Neuronal stem cell (in vitro differentiated cells): Measurements from ENCODE around the gene ERI2.

Experiments used
- DNase-seq: peaks from one replicate; pipeline ENCODE4 v3.0.0-alpha.2; 2013; ENCODE audit warnings: low spot score
- H2AFZ ChIP-seq: one replicate; pipeline ENCODE4 v1.6.1; 2013; ENCODE audit warnings: mild to moderate bottlenecking, low read length, inconsistent platforms
- H2AK5ac ChIP-seq: 2 replicates; pipeline ENCODE4 v1.6.1; 2013; ENCODE audit warnings: low read depth, mild to moderate bottlenecking, inconsistent platforms, low read length, moderate library complexity, mixed read lengths
- H2BK120ac ChIP-seq: 2 replicates; pipeline ENCODE4 v1.6.1; 2013; ENCODE audit warnings: low read depth, mild to moderate bottlenecking, inconsistent platforms, low read length, moderate library complexity, mixed read lengths
- H2BK12ac ChIP-seq: one replicate; pipeline ENCODE4 v1.6.1; 2013; ENCODE audit warnings: low read length, inconsistent platforms
- H2BK15ac ChIP-seq: 2 replicates; pipeline ENCODE4 v1.6.1; 2013; ENCODE audit warnings: mild to moderate bottlenecking, low read length, inconsistent platforms, mixed read lengths
- H2BK5ac ChIP-seq: one replicate; pipeline ENCODE4 v1.6.1; 2013; ENCODE audit warnings: inconsistent platforms, mild to moderate bottlenecking, low read length, moderate library complexity
- H3K14ac ChIP-seq: one replicate; pipeline ENCODE4 v1.6.1; 2013; ENCODE audit warnings: low read length, inconsistent platforms
- H3K18ac ChIP-seq: 2 replicates; pipeline ENCODE4 v1.6.1; 2013; ENCODE audit warnings: low read length, inconsistent platforms
- H3K23ac ChIP-seq: 2 replicates; pipeline ENCODE4 v1.6.1; 2013; ENCODE audit warnings: low read depth, mild to moderate bottlenecking, mixed read lengths, low read length, inconsistent platforms; ENCODE audit not compliant: poor library complexity
- H3K27ac ChIP-seq: replicated peaks from 3 replicates; pipeline ENCODE4 v1.5.1; 2013; ENCODE audit warnings: low read length, inconsistent platforms
- H3K27me3 ChIP-seq, 3 experiments: 2 replicates each; pipeline ENCODE4 v1.6.1; 2013; ENCODE audit warnings: low read length in 3 of 3, mild to moderate bottlenecking in 2 of 3, inconsistent platforms in 1 of 3, low read depth in 1 of 3, mixed read lengths in 1 of 3, moderate library complexity in 1 of 3; ENCODE audit not compliant: control insufficient read depth in 3 of 3, insufficient read depth in 3 of 3
- H3K36me3 ChIP-seq, 2 donors: replicated peaks in 1 of 2; 2 replicates each; pipeline ENCODE4 v1.6.1; 2013; ENCODE audit warnings: low read length in 2 of 2; ENCODE audit not compliant: control insufficient read depth in 2 of 2, insufficient read depth in 2 of 2
- H3K4ac ChIP-seq: 2 replicates; pipeline ENCODE4 v1.6.1; 2013; ENCODE audit warnings: inconsistent platforms, mild to moderate bottlenecking, low read length, moderate library complexity
- H3K4me1 ChIP-seq, 2 donors: 1 replicate in 1 of 2; 2 replicates in 1 of 2; pipeline ENCODE4 v1.6.1; 2013; ENCODE audit warnings: low read length in 2 of 2, low read depth in 1 of 2; ENCODE audit not compliant: control insufficient read depth in 2 of 2, insufficient read depth in 1 of 2
- H3K4me2 ChIP-seq: one replicate; pipeline ENCODE4 v1.6.1; 2013; ENCODE audit warnings: mild to moderate bottlenecking, low read length, inconsistent platforms; ENCODE audit not compliant: insufficient read depth, poor library complexity, severe bottlenecking
- H3K4me3 ChIP-seq, 2 donors: 2 replicates each; pipeline ENCODE4 v1.5.1; 2013; ENCODE audit warnings: low read length in 2 of 2, mild to moderate bottlenecking in 2 of 2, inconsistent platforms in 1 of 2, moderate library complexity in 1 of 2
- H3K79me1 ChIP-seq: one replicate; pipeline ENCODE4 v1.6.1; 2013; ENCODE audit warnings: low read depth, mild to moderate bottlenecking, inconsistent platforms, low read length, moderate library complexity
- H3K9ac ChIP-seq: one replicate; pipeline ENCODE4 v1.6.1; 2013; ENCODE audit warnings: mild to moderate bottlenecking, low read depth, low read length, inconsistent platforms; ENCODE audit not compliant: poor library complexity
- H3K9me3 ChIP-seq, 2 donors: replicated peaks in 1 of 2; 2 replicates each; pipeline versions ENCODE3 to v1.6.1; 2013; ENCODE audit warnings: low read length in 2 of 2, mild to moderate bottlenecking in 2 of 2, inconsistent platforms in 1 of 2, low read depth in 1 of 2, mixed read lengths in 1 of 2, moderate library complexity in 1 of 2; ENCODE audit not compliant: control insufficient read depth in 2 of 2, insufficient read depth in 1 of 2
- H4K8ac ChIP-seq: one replicate; pipeline ENCODE4 v1.6.1; 2013; ENCODE audit warnings: low read depth, mild to moderate bottlenecking, inconsistent platforms, low read length, moderate library complexity
- H4K91ac ChIP-seq: one replicate; pipeline ENCODE4 v1.6.1; 2013; ENCODE audit warnings: low read length, low read depth, mild to moderate bottlenecking, inconsistent platforms; ENCODE audit not compliant: poor library complexity
- WGBS, 2 donors: extraction: QIAGEN DNeasy Blood & Tissue Kit; methylation state at CpG; one replicate each; pipeline ENCODE4 v1.1.7; 2013; ENCODE audit warnings: missing lambda C conversion rate in 2 of 2, mixed read lengths in 1 of 2; ENCODE audit not compliant: insufficient read length in 2 of 2, insufficient replicate concordance in 1 of 2; ENCODE audit errors: extremely low coverage in 2 of 2; 5-methylcytosine and 5-hydroxymethylcytosine counted together

Gene ERI2

GRCh38 chr16:20821682-20822081 is 15.4 kb upstream of the ERI2 start:
- no peak overlapping the region for H3K4me2 ChIP-seq
- no peak overlapping the region for H2BK120ac ChIP-seq
- no peak overlapping the region for H2BK5ac ChIP-seq
- no peak overlapping the region for H3K4ac ChIP-seq
- H3K79me1 ChIP-seq = no peaks in the 10 kb centered on the region
- H3K9ac ChIP-seq = no peak overlapping the region
- H2AFZ ChIP-seq = no peak overlapping the region
- H3K23ac ChIP-seq = no peak overlapping the region
- H3K9me3 ChIP-seq = peaks cover 0 to 1% of the 10 kb centered on the region in 2 donors
- H4K91ac ChIP-seq = no peak overlapping the region
- peaks cover 4 to 90% of the 10 kb centered on the region in 2 donors for H3K36me3 ChIP-seq
- no peaks in the 10 kb centered on the region for H3K4me1 ChIP-seq
- no peak overlapping the region for H2AK5ac ChIP-seq
- no peak overlapping the region for H2BK12ac ChIP-seq
- DNase-seq = no peak
- H3K4me3 ChIP-seq = no peak overlapping the region
- H4K8ac ChIP-seq = no peak overlapping the region
- no CpG with 5 or more reads among the region's 4 CpGs for WGBS, 2 donors
- no peak overlapping the region for H3K14ac ChIP-seq
- no peaks in the 10 kb centered on the region for H3K27me3 ChIP-seq
- no peak overlapping the region for H3K27ac ChIP-seq
- no peak overlapping the region for H2BK15ac ChIP-seq
- no peak overlapping the region for H3K18ac ChIP-seq

DNA sequence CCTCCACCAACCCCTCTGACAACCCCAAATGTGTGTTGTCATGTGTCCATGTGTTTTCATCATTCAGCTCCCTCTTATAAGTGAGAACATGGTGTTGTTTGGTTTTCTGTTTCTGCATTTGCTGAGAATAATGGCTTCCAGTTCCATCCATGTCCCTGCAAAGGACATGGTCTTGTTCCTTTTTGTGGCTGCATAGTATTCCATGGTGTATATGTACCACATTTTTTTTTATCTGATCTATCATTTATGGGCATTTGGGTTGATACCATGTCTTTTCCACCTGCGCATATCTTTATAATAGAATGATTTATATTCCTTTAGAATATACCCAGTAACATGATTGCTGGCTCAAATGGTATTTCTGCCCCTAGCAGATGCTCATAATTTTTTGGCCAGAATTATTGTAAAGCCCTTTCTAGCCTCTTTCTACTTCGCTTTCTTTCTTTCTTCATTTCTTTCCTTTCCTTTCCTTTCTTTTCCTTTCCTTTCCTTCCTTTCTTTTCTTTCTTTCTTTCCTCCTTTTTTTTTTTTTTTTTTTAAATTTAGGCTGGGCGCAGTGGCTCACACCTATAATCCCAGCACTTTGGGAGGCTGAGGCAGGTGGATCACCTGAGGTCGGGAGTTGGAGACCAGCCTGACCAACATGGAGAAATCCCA is 12.8 kb upstream of the ERI2 start:
- no peak overlapping the region for H3K14ac ChIP-seq
- no peaks in the 10 kb centered on the region for H3K79me1 ChIP-seq
- H3K9ac ChIP-seq = no peak overlapping the region
- H3K23ac ChIP-seq = no peak overlapping the region
- H2BK120ac ChIP-seq = no peak overlapping the region
- H3K27ac ChIP-seq = no peak overlapping the region
- H3K4me1 ChIP-seq = no peaks in the 10 kb centered on the region
- no peak overlapping the region for H3K4ac ChIP-seq
- no peak overlapping the region for H2BK5ac ChIP-seq
- no peak overlapping the region for H2AFZ ChIP-seq
- no peak overlapping the region for H3K18ac ChIP-seq
- H3K36me3 ChIP-seq = peaks cover 2 to 94% of the 10 kb centered on the region in 2 donors
- peaks cover 0 to 1% of the 10 kb centered on the region in 2 donors for H3K9me3 ChIP-seq
- H2AK5ac ChIP-seq = no peak overlapping the region
- no CpG with 5 or more reads among the region's 4 CpGs for WGBS, 2 donors
- no peak overlapping the region for H3K4me2 ChIP-seq
- no peaks in the 10 kb centered on the region for H3K27me3 ChIP-seq
- no peak overlapping the region for H4K8ac ChIP-seq
- no peak overlapping the region for H4K91ac ChIP-seq
- no peak overlapping the region for H3K4me3 ChIP-seq
- H2BK12ac ChIP-seq = no peak overlapping the region
- H2BK15ac ChIP-seq = no peak overlapping the region
- no peak for DNase-seq

- no peak overlapping the region for H3K14ac ChIP-seq
- no peak overlapping the region for H3K4me3 ChIP-seq
- no peak overlapping the region for H3K18ac ChIP-seq
- H3K4me1 ChIP-seq = no peaks in the 10 kb centered on the region
- no peak overlapping the region for H3K4ac ChIP-seq
- peaks cover 2 to 75% of the 10 kb centered on the region in 2 donors for H3K36me3 ChIP-seq
- WGBS, 2 donors = no CpG with 5 or more reads among the region's 4 CpGs
- no peak overlapping the region for H2AFZ ChIP-seq
- H3K79me1 ChIP-seq = no peaks in the 10 kb centered on the region
- H2BK120ac ChIP-seq = no peak overlapping the region
- H2BK12ac ChIP-seq = no peak overlapping the region
- no peak overlapping the region for H3K27ac ChIP-seq
- H2BK15ac ChIP-seq = no peak overlapping the region
- H2BK5ac ChIP-seq = no peak overlapping the region
- no peak for DNase-seq
- no peak overlapping the region for H3K9ac ChIP-seq
- H3K27me3 ChIP-seq = no peaks in the 10 kb centered on the region
- H3K4me2 ChIP-seq = no peak overlapping the region
- H3K23ac ChIP-seq = no peak overlapping the region
- H3K9me3 ChIP-seq = peaks cover 0 to 1% of the 10 kb centered on the region in 2 donors
- no peak overlapping the region for H4K8ac ChIP-seq
- no peak overlapping the region for H2AK5ac ChIP-seq
- no peak overlapping the region for H4K91ac ChIP-seq
Measured at GRCh38 chr16:20814784-20815183, 8.5 kb upstream of the ERI2 start.

DNA sequence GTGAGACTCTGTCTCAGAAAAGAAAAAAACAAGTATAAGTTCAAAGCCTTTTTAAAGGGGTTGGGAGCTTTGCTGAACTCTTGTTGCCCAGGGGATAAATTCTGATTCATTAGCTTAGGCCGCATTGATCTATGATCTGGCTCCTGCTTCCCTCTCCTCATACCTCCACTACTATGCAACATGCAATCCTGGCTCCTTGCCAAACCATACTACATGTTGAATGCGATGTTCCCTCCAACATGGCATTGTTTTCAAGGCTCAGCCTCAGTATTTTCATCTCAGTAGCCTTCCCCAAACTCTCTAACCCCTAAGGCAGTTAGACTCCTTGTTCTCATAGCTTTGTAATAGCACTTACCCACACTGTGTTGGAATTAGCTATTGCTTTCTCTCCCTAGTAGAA is 6.2 kb upstream of the ERI2 start:
- H3K18ac ChIP-seq = no peak overlapping the region
- no peak for DNase-seq
- no peak overlapping the region for H2BK5ac ChIP-seq
- no peak overlapping the region for H3K4ac ChIP-seq
- no peaks in the 10 kb centered on the region for H3K9me3 ChIP-seq
- H4K91ac ChIP-seq = no peak overlapping the region
- no peak overlapping the region for H3K4me2 ChIP-seq
- peaks cover 2 to 58% of the 10 kb centered on the region in 2 donors for H3K36me3 ChIP-seq
- peaks cover 2% of the 10 kb centered on the region for H3K79me1 ChIP-seq
- H3K9ac ChIP-seq = no peak overlapping the region
- peaks cover 0 to 1% of the 10 kb centered on the region in 2 donors for H3K4me1 ChIP-seq
- no peak overlapping the region for H3K14ac ChIP-seq
- H3K4me3 ChIP-seq = no peak overlapping the region
- H2BK120ac ChIP-seq = no peak overlapping the region
- no peak overlapping the region for H2BK12ac ChIP-seq
- H3K27me3 ChIP-seq = no peaks in the 10 kb centered on the region
- no peak overlapping the region for H3K27ac ChIP-seq
- no CpG with 5 or more reads among the region's 2 CpGs for WGBS, 2 donors
- no peak overlapping the region for H2AK5ac ChIP-seq
- no peak overlapping the region for H3K23ac ChIP-seq
- no peak overlapping the region for H2BK15ac ChIP-seq
- H2AFZ ChIP-seq = no peak overlapping the region
- no peak overlapping the region for H4K8ac ChIP-seq
